Cardiac muscle cell (in vitro differentiated cells and primary cell): Measurements from ENCODE around the gene PHKB. TPM values are rescaled to one million over a fixed set of nuclear protein-coding genes. Genes with fewer than 3 reads are reported as not detected.

Source experiments
- DNase-seq, 2 donors: peaks; one replicate each; pipeline versions ENCODE4 v3.0.0 to v3.0.0-alpha.2; 2010 to 2017; ENCODE audit warnings: low read depth in 1 of 2, low spot score in 1 of 2
- H3K27ac ChIP-seq: fragments of 200-600 bp; sonication (generic); 2 replicates; pipeline ENCODE4 v1.5.1; 2016
- H3K27me3 ChIP-seq: fragments of 200-600 bp; sonication (generic); 2 replicates; pipeline ENCODE4 v1.6.0; 2016; ENCODE audit warnings: control low read depth
- H3K36me3 ChIP-seq: fragments of 200-600 bp; sonication (generic); 2 replicates; pipeline ENCODE4 v1.5.1; 2016; ENCODE audit warnings: control low read depth
- H3K4me1 ChIP-seq: fragments of 200-600 bp; sonication (generic); 2 replicates; pipeline ENCODE4 v1.8.1; 2017; ENCODE audit warnings: low read depth, mild to moderate bottlenecking, mixed run types
- H3K4me3 ChIP-seq: fragments of 200-600 bp; sonication (generic); 2 replicates; pipeline ENCODE4 v1.5.1; 2016; ENCODE audit warnings: mild to moderate bottlenecking
- H3K9me3 ChIP-seq: fragments of 200-600 bp; sonication (generic); 2 replicates; pipeline ENCODE4 v1.5.1; 2017; ENCODE audit warnings: low read depth, mild to moderate bottlenecking, control low read depth
- polyA plus RNA-seq: library from polyadenylated mRNA; unstranded; fragments of >200 nt; fragmentation: Nextera tagmentation; extraction: Ambion mirVana; gene quantifications from 2 replicates; pipeline ENCODE4 v1.2.1, GENCODE V29; 2016
- total RNA-seq: library from RNA; depleted of rRNA; stranded (reverse); fragments of >200 nt; gene quantifications from 2 replicates; pipeline ENCODE4 v1.2.3, GENCODE V29; 2016
- TF ChIP-seq, protein P1 (sequence below): IDR thresholded peaks from 2 replicates; pipeline ENCODE4 v1.5.1; 2012; ENCODE audit warnings: low read depth, mild to moderate bottlenecking, low read length

Gene PHKB
- total and polyA plus RNA-seq, 2 experiments from 2014 or later: 84.2 to 107 TPM

DNA sequence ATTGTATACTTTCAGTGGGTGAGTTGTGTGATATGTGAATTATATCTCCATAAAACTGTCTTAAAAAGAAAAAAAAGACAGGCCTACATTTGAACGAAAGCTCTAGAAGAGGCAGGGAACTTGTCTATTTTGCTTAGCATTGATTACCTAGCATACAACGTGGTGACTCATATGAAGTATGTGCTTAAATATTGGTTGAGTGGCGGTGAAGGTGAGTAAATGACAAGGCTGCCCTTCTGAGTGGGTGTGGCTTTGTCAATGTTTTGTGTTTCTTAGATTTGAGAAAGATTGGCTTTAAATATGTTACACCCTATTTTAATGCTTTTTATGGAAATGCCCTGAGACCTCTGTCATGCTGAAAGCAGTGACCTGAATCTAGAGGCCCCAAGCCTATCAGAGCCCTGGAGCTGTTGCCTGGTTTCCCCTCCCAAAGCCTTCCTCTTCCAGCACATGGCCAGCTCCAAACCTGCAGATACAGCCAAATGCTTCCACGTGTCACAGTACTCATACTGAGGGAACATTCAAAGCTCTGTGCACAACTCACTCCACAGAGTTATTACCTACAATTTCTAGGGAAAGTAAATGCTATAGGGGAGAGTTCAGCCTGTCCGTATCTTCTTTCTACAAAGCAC is 260.0 kb downstream of the PHKB start:
- Histone ChIP-seq H3K4me1 (no peaks in the 10 kb centered on the region), H3K27ac (no peak overlapping the region), H3K9me3 (no peaks in the 10 kb centered on the region), H3K4me3 (no peak overlapping the region), H3K36me3 (no peaks in the 10 kb centered on the region), H3K27me3 (no peaks in the 10 kb centered on the region)
- DNase-seq: no peak
- TF ChIP-seq, protein P1, sequence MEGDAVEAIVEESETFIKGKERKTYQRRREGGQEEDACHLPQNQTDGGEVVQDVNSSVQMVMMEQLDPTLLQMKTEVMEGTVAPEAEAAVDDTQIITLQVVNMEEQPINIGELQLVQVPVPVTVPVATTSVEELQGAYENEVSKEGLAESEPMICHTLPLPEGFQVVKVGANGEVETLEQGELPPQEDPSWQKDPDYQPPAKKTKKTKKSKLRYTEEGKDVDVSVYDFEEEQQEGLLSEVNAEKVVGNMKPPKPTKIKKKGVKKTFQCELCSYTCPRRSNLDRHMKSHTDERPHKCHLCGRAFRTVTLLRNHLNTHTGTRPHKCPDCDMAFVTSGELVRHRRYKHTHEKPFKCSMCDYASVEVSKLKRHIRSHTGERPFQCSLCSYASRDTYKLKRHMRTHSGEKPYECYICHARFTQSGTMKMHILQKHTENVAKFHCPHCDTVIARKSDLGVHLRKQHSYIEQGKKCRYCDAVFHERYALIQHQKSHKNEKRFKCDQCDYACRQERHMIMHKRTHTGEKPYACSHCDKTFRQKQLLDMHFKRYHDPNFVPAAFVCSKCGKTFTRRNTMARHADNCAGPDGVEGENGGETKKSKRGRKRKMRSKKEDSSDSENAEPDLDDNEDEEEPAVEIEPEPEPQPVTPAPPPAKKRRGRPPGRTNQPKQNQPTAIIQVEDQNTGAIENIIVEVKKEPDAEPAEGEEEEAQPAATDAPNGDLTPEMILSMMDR: no peak

DNA sequence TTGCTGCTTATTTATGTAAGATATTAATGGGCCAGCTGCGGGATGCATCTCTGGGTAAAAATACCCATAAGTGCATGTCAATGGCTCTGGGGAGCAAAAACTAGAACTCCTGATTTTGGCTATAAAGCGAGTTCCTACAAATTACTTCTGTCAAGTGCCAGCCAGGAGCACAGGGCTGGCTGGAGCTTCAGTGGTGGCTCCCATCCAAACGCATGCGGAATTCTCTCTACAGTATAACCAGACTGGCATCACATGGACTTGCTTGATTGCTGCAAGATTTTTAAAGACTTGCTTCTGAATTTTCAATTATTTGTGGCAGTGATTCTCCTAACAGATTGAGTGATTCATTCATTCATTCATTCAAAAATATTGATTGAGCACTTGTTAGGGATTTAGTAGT is 260.9 kb downstream of the PHKB start:
- DNase-seq: no peak

DNA sequence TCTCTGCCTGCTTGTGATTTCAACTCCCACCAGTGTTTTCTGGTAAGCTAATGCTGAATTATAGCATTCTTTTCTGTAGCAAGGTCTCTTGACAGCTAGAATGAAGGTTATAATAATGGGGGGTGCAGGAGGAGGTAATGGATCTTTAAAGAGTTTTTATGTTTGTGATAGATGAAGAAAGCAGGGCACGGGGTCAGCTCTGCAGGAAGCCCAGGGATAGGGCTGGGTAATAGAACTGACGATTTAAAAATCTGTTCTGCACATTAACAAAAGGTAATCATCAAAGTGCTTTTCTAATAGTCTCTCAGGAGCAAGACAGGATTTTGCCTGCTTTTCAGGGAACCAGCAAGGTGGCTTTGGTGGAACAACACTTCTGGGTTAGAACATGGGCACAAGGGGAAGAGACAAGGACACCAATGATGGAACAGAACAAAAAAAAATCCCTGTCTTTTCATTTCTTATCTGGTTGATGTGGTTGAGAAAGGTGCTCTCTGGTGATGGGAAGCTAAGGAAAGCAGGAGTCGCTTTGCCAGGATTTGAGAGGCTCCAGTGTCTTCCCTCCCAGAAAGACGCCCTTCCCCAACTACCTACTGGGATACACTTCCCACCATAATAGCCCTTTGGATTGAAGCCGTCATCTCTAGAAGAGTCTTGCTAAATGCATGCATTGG is 263.1 kb downstream of the PHKB start:
- DNase-seq: no peak
- Histone ChIP-seq H3K4me1 (no peaks in the 10 kb centered on the region), H3K27ac (no peak overlapping the region), H3K36me3 (no peaks in the 10 kb centered on the region), H3K27me3 (no peaks in the 10 kb centered on the region), H3K9me3 (no peaks in the 10 kb centered on the region), H3K4me3 (no peak overlapping the region)
- TF ChIP-seq, protein P1: no peak

More for the DNA sequence above, 260.9 kb downstream of the PHKB start:
- no peak overlapping the region for H3K4me3 ChIP-seq
- no peaks in the 10 kb centered on the region for H3K4me1 ChIP-seq
- H3K9me3 ChIP-seq: no peaks in the 10 kb centered on the region
- TF ChIP-seq, protein P1: no peak
- H3K27ac ChIP-seq: no peak overlapping the region
- no peaks in the 10 kb centered on the region for H3K27me3 ChIP-seq
- H3K36me3 ChIP-seq: no peaks in the 10 kb centered on the region

DNA sequence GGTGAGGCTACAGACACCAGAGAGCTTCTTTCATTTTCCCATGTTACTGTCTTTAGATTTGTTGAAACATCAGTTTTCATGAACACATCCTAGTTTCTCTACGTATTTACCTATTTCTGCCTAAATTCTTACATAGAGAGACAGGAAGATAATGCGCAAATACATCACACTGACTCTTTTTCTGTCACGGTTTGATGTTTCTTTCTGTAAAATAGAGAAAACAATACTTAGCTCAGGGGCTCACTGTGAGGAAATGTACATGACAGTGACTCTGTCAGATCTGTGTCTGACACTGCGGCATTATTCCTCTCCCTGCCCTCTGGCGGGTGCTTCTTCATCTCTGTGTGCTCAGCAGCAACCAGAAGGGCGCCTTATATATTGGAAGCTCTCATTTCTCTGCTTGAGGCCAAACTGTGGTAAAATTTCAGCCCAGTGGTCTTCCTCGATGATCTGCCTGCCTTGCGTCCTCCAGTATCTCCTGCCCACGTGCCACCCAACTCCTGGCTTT is 264.1 kb downstream of the PHKB start:
- DNase-seq: no peak
- Histone ChIP-seq H3K27ac (no peak overlapping the region), H3K27me3 (no peaks in the 10 kb centered on the region), H3K36me3 (no peaks in the 10 kb centered on the region), H3K4me3 (no peak overlapping the region), H3K4me1 (no peaks in the 10 kb centered on the region), H3K9me3 (no peaks in the 10 kb centered on the region)
- TF ChIP-seq, protein P1: no peak

DNA sequence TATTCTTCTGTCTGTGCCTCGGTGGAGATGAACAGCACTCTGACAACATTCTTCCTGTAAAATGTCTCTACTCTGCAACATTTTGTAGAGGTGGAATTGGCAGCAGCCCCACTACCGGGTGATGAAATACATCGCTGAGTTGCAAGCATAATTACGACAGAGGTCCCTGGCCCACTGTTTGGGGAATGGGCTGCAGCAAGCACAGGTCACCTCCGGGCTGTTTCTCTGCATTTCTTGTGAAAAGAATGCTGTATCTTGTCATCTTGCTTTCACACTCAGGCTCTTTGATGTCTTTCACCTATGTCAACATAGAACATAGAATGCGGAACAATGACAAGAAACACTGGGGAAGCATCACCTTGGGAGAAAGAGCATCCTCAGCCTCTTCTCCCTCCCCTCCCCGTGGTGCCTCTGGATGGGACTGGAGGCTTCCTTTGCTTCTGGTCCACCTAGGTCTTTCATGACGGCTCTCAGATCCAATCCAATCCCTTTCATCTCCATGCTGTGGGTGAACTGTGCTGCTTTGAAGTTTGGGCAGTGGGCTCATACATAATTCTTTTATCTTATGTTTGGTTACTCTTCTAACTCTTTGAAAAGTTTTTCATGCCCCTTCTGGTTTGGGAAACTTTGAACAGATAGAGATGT is 265.0 kb downstream of the PHKB start:
- Histone ChIP-seq H3K4me3 (no peak overlapping the region), H3K36me3 (no peaks in the 10 kb centered on the region), H3K4me1 (no peaks in the 10 kb centered on the region), H3K27me3 (no peaks in the 10 kb centered on the region), H3K9me3 (no peaks in the 10 kb centered on the region), H3K27ac (no peak overlapping the region)
- DNase-seq: peak in 1 of 2 donors; percentile 64
- TF ChIP-seq, protein P1: no peak
